NOMO-1 (cell line): ENCODE data around the gene SYNPO2.

ENCODE experiments used
- DNase-seq, 2 experiments: peaks; one replicate each; lab custom pipeline; 2025; ENCODE audit not compliant: unreplicated experiment in 2 of 2; lab: John Stamatoyannopoulos, UW

Gene SYNPO2

GRCh38 chr4:119099227-119099810 is 210.7 kb downstream of the SYNPO2 start:
- DNase-seq, result peak in 1 of 2 experiments; percentile 63

- DNase-seq, result peak in 1 of 2 experiments; percentile 37
These were observed 212.0 kb downstream of the SYNPO2 start for GRCh38 chr4:119100655-119101054.

DNA sequence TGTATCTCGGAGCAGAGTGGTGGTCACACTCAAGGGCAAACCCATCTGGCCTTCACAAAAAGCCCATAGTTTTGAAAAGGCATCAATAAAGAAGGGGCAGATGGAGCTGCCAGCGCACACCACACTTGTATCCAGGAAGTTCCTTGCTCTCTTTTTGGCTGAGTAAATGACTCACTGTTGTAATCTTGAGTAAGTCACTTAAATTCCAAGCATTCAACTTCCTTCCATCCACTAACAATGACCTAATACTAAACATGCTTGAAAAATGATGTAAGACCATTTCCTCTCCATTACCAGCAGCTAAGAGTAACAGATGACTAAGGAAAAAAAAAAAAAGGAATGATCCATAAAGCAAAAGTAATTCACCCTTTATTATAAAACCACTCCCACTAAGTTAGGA is 214.6 kb downstream of the SYNPO2 start:
- DNase-seq, result peak; percentile 82 to 88

- no peak for DNase-seq
These were observed 216.1 kb downstream of the SYNPO2 start for GRCh38 chr4:119104644-119105273.

DNA sequence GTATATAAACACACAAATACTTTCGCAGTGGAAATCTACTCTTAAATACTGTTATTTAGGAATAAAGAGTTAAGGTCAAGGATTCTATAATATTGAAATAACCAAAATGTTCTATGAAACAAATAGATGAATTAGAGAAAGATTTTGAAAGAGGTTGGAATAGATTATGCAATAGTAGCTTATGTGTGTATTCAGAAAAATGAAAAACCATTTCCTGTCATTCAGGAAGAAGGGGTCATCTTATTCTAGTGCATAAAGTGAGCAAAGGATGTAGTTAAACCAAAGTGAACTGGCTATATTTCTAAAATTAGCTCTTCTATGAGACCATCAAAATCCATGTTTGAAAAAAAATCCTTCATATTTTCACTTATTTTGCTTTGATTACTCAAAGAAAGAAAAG is 217.0 kb downstream of the SYNPO2 start:
- DNase-seq, result peak in 1 of 2 experiments; percentile 35

- DNase-seq, result no peak
These were observed 217.7 kb downstream of the SYNPO2 start for GRCh38 chr4:119106036-119107000.

GRCh38 chr4:119110121-119110520 is 221.5 kb downstream of the SYNPO2 start:
- no peak for DNase-seq
